ENCODE measurements around the gene GALNT5. TPM values are rescaled to one million over a fixed set of nuclear protein-coding genes. Genes with fewer than 3 reads are reported as not detected.

GALNT5 gene
- total RNA-seq, 1 donor from 2014 or later = not detected

DNA sequence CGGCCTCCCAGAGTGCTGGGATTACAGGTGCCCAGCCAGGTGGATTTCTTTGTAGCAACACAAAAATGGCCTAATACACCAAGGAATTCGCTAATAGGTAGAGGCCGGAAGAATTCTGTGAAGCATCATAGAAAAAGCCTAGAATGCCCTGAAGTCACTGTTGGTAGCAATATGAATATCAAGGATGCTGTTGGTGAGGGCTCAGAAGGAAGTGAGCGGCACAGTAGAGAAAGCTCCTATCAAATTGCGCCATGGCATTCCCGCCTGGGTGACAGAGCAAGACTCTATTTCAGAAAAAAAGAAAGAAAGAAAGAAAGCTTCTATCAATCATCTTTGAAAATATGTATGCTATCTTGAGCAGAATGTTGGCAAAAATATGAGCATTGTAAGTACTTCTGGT, 23.8 kb downstream of the GALNT5 start:
- H3K4me3 ChIP-seq = no peak overlapping the region
- H3K4me1 ChIP-seq = no peaks in the 10 kb centered on the region
- no peaks in the 10 kb centered on the region for H3K4me1 Mint-ChIP-seq
- no peak overlapping the region for H3K27ac Mint-ChIP-seq
- H2AFZ ChIP-seq (replicated peaks) = no peak overlapping the region
- H3K36me3 Mint-ChIP-seq = no peaks in the 10 kb centered on the region
- H3K4me2 ChIP-seq = no peak overlapping the region
- no peaks in the 10 kb centered on the region for H3K9me3 ChIP-seq (ENCODE audit: low read depth)
- no peak for DNase-seq (ENCODE audit: low spot score)
- H3K79me2 ChIP-seq (ENCODE audit: low read depth) = no peaks in the 10 kb centered on the region
- no peak overlapping the region for H3K27ac ChIP-seq
- TF ChIP-seq EZH2phosphoT487 (IDR thresholded peaks at IDR 0.05) (no peak), CTCF (IDR thresholded peaks at IDR 0.05) (no peak), EZH2 (IDR thresholded peaks at IDR 0.05) (no peak)
- H3K9ac ChIP-seq = no peak overlapping the region
- no peaks in the 10 kb centered on the region for H3K36me3 ChIP-seq
- peaks cover 6% of the 10 kb centered on the region for H3K9me3 Mint-ChIP-seq
- no peaks in the 10 kb centered on the region for H3K27me3 Mint-ChIP-seq (ENCODE audit: insufficient read depth, low read depth)
- no peaks in the 10 kb centered on the region for H3K27me3 ChIP-seq
- H3F3A ChIP-seq (ENCODE audit: low read depth) = no peaks in the 10 kb centered on the region
- H4K20me1 ChIP-seq (ENCODE audit: low read depth) = no peaks in the 10 kb centered on the region
- no peak overlapping the region for H3K4me3 Mint-ChIP-seq

DNA sequence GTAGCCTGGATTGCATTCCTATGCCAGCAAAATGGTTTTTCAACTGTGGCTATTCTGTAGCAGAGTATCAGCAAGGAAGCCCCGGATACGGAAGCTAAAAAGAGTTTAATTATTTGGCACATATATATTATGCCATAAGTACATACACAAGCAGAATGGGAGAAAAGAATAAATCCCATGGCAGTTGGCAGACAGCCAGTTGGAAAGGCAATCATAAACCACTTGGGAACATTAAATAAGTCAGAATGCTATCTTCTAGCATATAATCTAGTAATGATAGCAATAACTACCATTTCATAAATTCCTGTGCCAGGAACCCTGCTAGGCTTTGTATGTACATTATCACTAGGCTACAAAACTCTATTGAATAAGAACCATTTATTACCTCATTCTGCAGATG, 26.0 kb downstream of the GALNT5 start:
- no peaks in the 10 kb centered on the region for H3K27me3 ChIP-seq
- H3K4me1 Mint-ChIP-seq = no peaks in the 10 kb centered on the region
- H3F3A ChIP-seq (ENCODE audit: low read depth) = no peaks in the 10 kb centered on the region
- no peak overlapping the region for H2AFZ ChIP-seq (replicated peaks)
- H3K27ac Mint-ChIP-seq = no peak overlapping the region
- no peaks in the 10 kb centered on the region for H3K79me2 ChIP-seq (ENCODE audit: low read depth)
- H3K4me2 ChIP-seq = no peak overlapping the region
- no peak overlapping the region for H3K4me3 Mint-ChIP-seq
- H3K4me1 ChIP-seq = no peaks in the 10 kb centered on the region
- H3K36me3 ChIP-seq = no peaks in the 10 kb centered on the region
- no peaks in the 10 kb centered on the region for H4K20me1 ChIP-seq (ENCODE audit: low read depth)
- H3K27me3 Mint-ChIP-seq (ENCODE audit: insufficient read depth, low read depth) = no peaks in the 10 kb centered on the region
- H3K36me3 Mint-ChIP-seq = no peaks in the 10 kb centered on the region
- H3K9me3 Mint-ChIP-seq = peaks cover 6% of the 10 kb centered on the region
- TF ChIP-seq EZH2 (IDR thresholded peaks at IDR 0.05) (no peak), EZH2phosphoT487 (IDR thresholded peaks at IDR 0.05) (no peak), CTCF (IDR thresholded peaks at IDR 0.05) (no peak)
- no peak overlapping the region for H3K4me3 ChIP-seq
- no peak overlapping the region for H3K27ac ChIP-seq
- DNase-seq (ENCODE audit: low spot score) = no peak
- no peaks in the 10 kb centered on the region for H3K9me3 ChIP-seq (ENCODE audit: low read depth)
- no peak overlapping the region for H3K9ac ChIP-seq

- Histone ChIP-seq H2AFZ (replicated peaks) (no peak overlapping the region), H3K27me3 (no peaks in the 10 kb centered on the region), H4K20me1 (ENCODE audit: low read depth) (no peaks in the 10 kb centered on the region), H3K9ac (no peak overlapping the region), H3K4me1 (no peaks in the 10 kb centered on the region), H3K9me3 (ENCODE audit: low read depth) (no peaks in the 10 kb centered on the region), H3K36me3 (no peaks in the 10 kb centered on the region), H3K4me3 (no peak overlapping the region), H3K79me2 (ENCODE audit: low read depth) (no peaks in the 10 kb centered on the region), H3F3A (ENCODE audit: low read depth) (no peaks in the 10 kb centered on the region), H3K4me2 (no peak overlapping the region), H3K27ac (no peak overlapping the region)
- Mint-ChIP-seq H3K4me3 (no peak overlapping the region), H3K4me1 (no peaks in the 10 kb centered on the region), H3K36me3 (no peaks in the 10 kb centered on the region), H3K27me3 (ENCODE audit: insufficient read depth, low read depth) (no peaks in the 10 kb centered on the region), H3K9me3 (no peaks in the 10 kb centered on the region), H3K27ac (no peak overlapping the region)
- no peak for TF ChIP-seq EZH2 (IDR thresholded peaks at IDR 0.05)
- no peak for TF ChIP-seq CTCF (IDR thresholded peaks at IDR 0.05)
- TF ChIP-seq EZH2phosphoT487 (IDR thresholded peaks at IDR 0.05) = no peak
- no peak for DNase-seq (ENCODE audit: low spot score)
Measured at GRCh38 chr2:157287160-157287559, 29.7 kb downstream of the GALNT5 start.
